Prostate gland (tissue), 2 donors: ENCODE data around the gene EFS. TPM values are rescaled to one million over a fixed set of nuclear protein-coding genes. Genes with fewer than 3 reads are reported as not detected.

Source experiments
- DNase-seq: peaks from one replicate; pipeline ENCODE4 v3.0.0-alpha.2; 2019; ENCODE audit warnings: low spot score
- H3K27ac ChIP-seq, 2 donors: fragments of 200-600 bp; sonication (generic); 2 replicates each; pipeline ENCODE4 v1.5.1; 2017 to 2019
- H3K27me3 ChIP-seq: fragments of 200-600 bp; sonication (generic); replicated peaks from 2 replicates; pipeline ENCODE4 v1.5.1; 2019; ENCODE audit not compliant: insufficient read depth
- H3K36me3 ChIP-seq, 2 donors: fragments of 200-600 bp; sonication (generic); 1 replicate in 1 of 2; 2 replicates in 1 of 2; pipeline versions ENCODE4 v1.5.1 to v1.8.1; 2017 to 2019
- H3K4me1 ChIP-seq: fragments of 200-600 bp; sonication (generic); replicated peaks from 2 replicates; pipeline ENCODE4 v1.5.1; 2019
- H3K4me3 ChIP-seq, 2 donors: fragments of 200-600 bp; sonication (generic); 2 replicates each; pipeline ENCODE4 v1.5.1; 2017 to 2019
- H3K9me3 ChIP-seq: fragments of 200-600 bp; sonication (generic); 2 replicates; pipeline ENCODE4 v1.5.1; 2017
- POLR2A ChIP-seq: fragments of 450-650 bp; IDR thresholded peaks from one replicate; pipeline ENCODE4 v1.6.1; 2016; ENCODE audit warnings: antibody characterized with exemption, mild to moderate bottlenecking
- POLR2AphosphoS5 ChIP-seq: sonication (generic); formaldehyde crosslinking; IDR thresholded peaks from one replicate; pipeline ENCODE4 v1.6.1; 2017; ENCODE audit warnings: antibody characterized with exemption
- WGBS: methylation state at CpG from one replicate; pipeline ENCODE4 v1.1.5; 2018; 5-methylcytosine and 5-hydroxymethylcytosine counted together
- intact Hi-C: fragments of 100-400 bp; cut with DNase I; formaldehyde crosslinking; loops from one replicate; pipeline ENCODE4 v1.14.2; 2022
- total RNA-seq, 2 donors: library from RNA; depleted of rRNA; stranded (reverse); fragments of >200 nt; gene quantifications; one replicate each; pipeline ENCODE4 v1.1.0, GENCODE V29; 2016
- TF ChIP-seq, protein P1 (sequence below), 4 experiments: fragments of 200-600 bp in 2 of 4; fragments of 450-650 bp in 2 of 4; sonication (generic) in 2 of 4; IDR thresholded peaks; 1 replicate in 3 of 4; 2 replicates in 1 of 4; pipeline ENCODE4 v1.5.1; 2016 to 2019; ENCODE audit warnings: antibody characterized with exemption in 4 of 4, mild to moderate bottlenecking in 2 of 4, moderate library complexity in 2 of 4

EFS gene
- total RNA-seq, 2 donors from 2014 or later: 26.5 to 53.2 TPM

DNA sequence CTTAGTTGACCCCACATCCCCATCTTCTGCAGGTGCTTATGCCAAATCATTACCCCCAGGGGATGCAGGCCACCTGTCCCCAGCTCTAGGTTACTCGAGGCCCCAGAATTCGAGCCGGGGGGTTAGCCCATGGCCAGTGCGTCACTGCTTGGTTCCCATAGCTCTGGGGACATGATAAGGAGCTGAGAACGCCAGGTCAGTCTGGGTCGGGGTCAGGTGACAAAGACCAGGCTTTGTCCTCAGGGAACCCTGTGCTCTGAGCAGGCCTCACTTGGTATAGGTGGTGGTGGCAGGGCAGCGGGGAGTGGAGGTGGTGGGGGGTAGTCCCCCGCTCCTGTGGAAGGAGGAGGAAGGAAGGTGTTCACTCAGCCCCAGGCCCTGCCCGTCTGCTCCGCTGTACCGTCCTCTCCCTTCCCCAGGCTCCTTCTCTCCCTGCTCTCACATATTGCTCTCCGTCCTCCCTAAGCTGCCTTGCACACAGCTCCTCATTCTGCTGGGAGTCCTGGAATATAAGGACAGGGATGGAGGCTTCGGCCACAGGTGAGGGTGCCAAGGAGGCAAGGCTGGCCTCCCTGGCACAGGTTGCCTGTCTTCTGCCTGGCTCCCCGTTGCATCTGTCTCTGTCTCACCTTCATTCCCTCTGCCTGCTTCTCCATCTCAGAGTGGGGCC, 45.1 kb upstream of the EFS start:
- TF ChIP-seq POLR2AphosphoS5 (no peak), POLR2A (no peak)
- TF ChIP-seq, protein P1, sequence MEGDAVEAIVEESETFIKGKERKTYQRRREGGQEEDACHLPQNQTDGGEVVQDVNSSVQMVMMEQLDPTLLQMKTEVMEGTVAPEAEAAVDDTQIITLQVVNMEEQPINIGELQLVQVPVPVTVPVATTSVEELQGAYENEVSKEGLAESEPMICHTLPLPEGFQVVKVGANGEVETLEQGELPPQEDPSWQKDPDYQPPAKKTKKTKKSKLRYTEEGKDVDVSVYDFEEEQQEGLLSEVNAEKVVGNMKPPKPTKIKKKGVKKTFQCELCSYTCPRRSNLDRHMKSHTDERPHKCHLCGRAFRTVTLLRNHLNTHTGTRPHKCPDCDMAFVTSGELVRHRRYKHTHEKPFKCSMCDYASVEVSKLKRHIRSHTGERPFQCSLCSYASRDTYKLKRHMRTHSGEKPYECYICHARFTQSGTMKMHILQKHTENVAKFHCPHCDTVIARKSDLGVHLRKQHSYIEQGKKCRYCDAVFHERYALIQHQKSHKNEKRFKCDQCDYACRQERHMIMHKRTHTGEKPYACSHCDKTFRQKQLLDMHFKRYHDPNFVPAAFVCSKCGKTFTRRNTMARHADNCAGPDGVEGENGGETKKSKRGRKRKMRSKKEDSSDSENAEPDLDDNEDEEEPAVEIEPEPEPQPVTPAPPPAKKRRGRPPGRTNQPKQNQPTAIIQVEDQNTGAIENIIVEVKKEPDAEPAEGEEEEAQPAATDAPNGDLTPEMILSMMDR (IDR thresholded peaks at IDR 0.05): no peak
- intact Hi-C loops: no loop called here
- no peak overlapping the region for H3K27ac ChIP-seq
- 91% methylated on average over 14 of the region's 14 CpGs for WGBS
- H3K9me3 ChIP-seq: no peaks in the 10 kb centered on the region
- DNase-seq: no peak
- H3K4me3 ChIP-seq: no peak overlapping the region
- H3K27me3 ChIP-seq: no peaks in the 10 kb centered on the region
- no peaks in the 10 kb centered on the region for H3K4me1 ChIP-seq
- H3K36me3 ChIP-seq: no peaks in the 10 kb centered on the region

DNA sequence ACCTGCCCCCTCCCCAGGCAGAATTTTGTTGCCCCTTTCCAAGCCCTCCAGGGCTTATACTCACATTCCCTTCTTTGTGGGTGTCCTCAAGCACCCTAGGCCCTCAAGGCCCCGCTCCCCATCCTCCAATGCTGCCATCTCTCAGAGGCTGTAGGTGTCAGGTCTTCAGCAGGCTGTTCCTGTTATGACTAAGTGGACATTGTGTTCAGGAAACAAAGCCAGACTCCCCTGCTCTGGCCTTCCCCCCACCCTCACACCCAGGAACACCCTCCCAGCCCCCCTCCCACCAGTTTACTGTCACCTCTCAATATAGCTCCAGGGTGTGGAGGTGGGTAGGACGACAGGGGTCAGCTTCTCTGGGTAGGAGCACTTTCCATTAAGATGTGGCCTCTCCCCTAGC, 44.5 kb upstream of the EFS start:
- Histone ChIP-seq H3K4me1 (no peaks in the 10 kb centered on the region), H3K36me3 (no peaks in the 10 kb centered on the region), H3K27ac (no peak overlapping the region), H3K27me3 (no peaks in the 10 kb centered on the region), H3K9me3 (no peaks in the 10 kb centered on the region), H3K4me3 (no peak overlapping the region)
- intact Hi-C loops: no loop called here
- no peak for TF ChIP-seq POLR2A
- TF ChIP-seq, protein P1 (IDR thresholded peaks at IDR 0.05): no peak
- TF ChIP-seq POLR2AphosphoS5: no peak
- WGBS: 86% methylated on average over 2 of the region's 2 CpGs
- no peak for DNase-seq

DNA sequence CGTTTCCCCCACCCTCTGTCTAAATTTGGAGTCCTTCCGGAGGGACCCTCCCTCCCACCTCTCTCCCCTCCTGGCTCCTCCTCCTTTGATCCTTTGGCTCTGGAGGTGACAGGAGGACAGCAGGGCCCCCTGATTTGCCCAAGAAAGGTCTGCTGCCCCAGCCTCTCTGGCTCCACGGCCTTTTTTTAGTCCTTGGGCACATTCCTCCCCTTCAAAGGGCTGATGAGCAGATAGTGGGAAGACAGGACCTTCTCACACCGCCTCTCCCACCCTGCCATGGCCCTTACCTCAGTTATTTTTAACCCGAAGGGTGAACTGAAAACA, 43.3 kb upstream of the EFS start:
- Histone ChIP-seq H3K27ac (no peak overlapping the region), H3K9me3 (no peaks in the 10 kb centered on the region)

DNA sequence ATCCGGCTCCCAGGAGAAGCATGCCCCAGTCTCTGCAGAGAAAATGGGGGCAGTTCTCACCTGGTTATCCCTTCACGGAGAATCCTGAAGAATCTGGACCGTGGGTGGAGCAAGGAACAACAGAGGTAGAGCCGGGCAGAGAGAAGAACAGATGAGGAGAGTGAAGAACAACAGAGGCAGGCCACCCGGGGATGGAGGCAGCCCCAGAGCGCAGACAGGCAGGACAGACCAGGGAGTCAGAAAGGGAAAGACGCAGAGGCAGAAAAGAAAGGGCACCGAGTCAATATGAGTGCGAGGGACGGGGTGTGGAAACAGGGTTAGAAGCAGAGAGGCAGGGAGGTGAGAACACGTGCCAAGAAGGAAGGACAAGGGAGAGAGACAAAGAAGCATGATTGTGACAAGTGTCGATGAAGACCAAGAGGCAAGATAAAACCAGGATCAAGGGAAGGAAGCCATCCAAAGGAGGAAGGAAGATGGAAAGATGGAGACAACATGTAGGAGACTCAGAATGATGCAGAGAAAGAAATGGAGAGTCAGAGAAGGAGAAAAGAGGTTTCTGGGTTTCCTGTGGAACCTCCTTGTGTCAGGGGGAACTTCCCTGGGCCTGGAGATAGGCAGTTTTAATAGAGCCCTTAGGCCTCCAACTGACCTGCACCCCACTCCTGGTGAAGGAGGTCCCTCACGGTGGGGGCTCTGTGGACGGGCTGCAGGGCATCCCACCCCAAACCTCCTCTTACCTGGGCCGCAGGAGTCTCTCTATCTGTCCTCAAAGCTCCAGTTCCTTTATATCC, 42.7 kb upstream of the EFS start, which contains the start of gene MYH6:
TSS of gene MYH6 (minus strand) at position 758 of the 791 bp plus-strand sequence. CDS start 1,050 bp downstream, outside the sequence.
- no peak for DNase-seq
- Histone ChIP-seq H3K4me1 (no peaks in the 10 kb centered on the region), H3K36me3 (no peaks in the 10 kb centered on the region), H3K9me3 (no peaks in the 10 kb centered on the region), H3K4me3 (no peak within 1 kb of the TSS), H3K27me3 (no peaks in the 10 kb centered on the region), H3K27ac (no peak within 1 kb of the TSS)
- TF ChIP-seq POLR2AphosphoS5 (no peak), POLR2A (no peak)
- TF ChIP-seq, protein P1 (IDR thresholded peaks at IDR 0.05): no peak
- intact Hi-C loops: no loop called here
- 81% methylated on average over 15 of the region's 15 CpGs for WGBS

More for the DNA sequence above, 43.3 kb upstream of the EFS start:
- H3K4me1 ChIP-seq: no peaks in the 10 kb centered on the region
- no peak overlapping the region for H3K4me3 ChIP-seq
- DNase-seq: no peak
- H3K36me3 ChIP-seq: no peaks in the 10 kb centered on the region
- WGBS: 53% methylated on average over 5 of the region's 5 CpGs
- H3K27me3 ChIP-seq: no peaks in the 10 kb centered on the region
- intact Hi-C loops: no loop called here
- TF ChIP-seq POLR2AphosphoS5 (no peak), POLR2A (no peak)
- TF ChIP-seq, protein P1 (IDR thresholded peaks at IDR 0.05): no peak
